Right lobe of liver (tissue), 6 donors: ENCODE results near the gene PLA2G12A. TPM values are rescaled to one million over a fixed set of nuclear protein-coding genes. Genes with fewer than 3 reads are reported as not detected.
A peak's percentile ranks its signal among the peaks of the same experiment; 100 is the strongest.

ENCODE experiments used
- ATAC-seq, 4 donors: fragments of 200-7000 bp; cut with Tn5 transposase; one replicate each; pipeline ENCODE4 v1.9.1; 2020; ENCODE audit warnings: mild to moderate bottlenecking in 4 of 4, moderate library complexity in 4 of 4
- DNase-seq, 3 donors: peaks; one replicate each; pipeline ENCODE4 v3.0.0-alpha.2; 2020
- H3K27ac ChIP-seq, 3 donors: fragments of 200-600 bp; one replicate each; pipeline ENCODE4 v1.8.0; 2022
- H3K27me3 ChIP-seq, 2 donors: fragments of 200-600 bp; one replicate each; pipeline ENCODE4 v1.8.0; 2022
- H3K36me3 ChIP-seq, 4 donors: fragments of 200-600 bp; sonication (generic) in 1 of 4; one replicate each; pipeline versions ENCODE4 v1.5.1 to v1.8.0; 2017 to 2022; ENCODE audit warnings: control low read depth in 1 of 4
- H3K4me1 ChIP-seq, 4 donors: fragments of 200-600 bp; sonication (generic) in 1 of 4; one replicate each; pipeline versions ENCODE4 v1.5.1 to v1.8.0; 2017 to 2022; ENCODE audit warnings: control low read depth in 1 of 4
- H3K4me3 ChIP-seq, 3 donors: fragments of 200-600 bp; one replicate each; pipeline ENCODE4 v1.8.0; 2022
- H3K9me3 ChIP-seq, 4 donors: fragments of 200-600 bp; sonication (generic) in 1 of 4; one replicate each; pipeline versions ENCODE4 v1.5.1 to v1.8.0; 2017 to 2022; ENCODE audit warnings: control low read depth in 1 of 4
- POLR2A ChIP-seq: fragments of 450-650 bp; IDR thresholded peaks from one replicate; pipeline ENCODE4 v1.6.1; 2017; ENCODE audit warnings: antibody characterized with exemption, mild to moderate bottlenecking
- WGBS: methylation state at CpG from one replicate; pipeline ENCODE4 v1.1.6; 2018; ENCODE audit warnings: low coverage, low lambda C conversion rate; ENCODE audit not compliant: insufficient coverage; ENCODE audit errors: missing lambda C conversion rate; 5-methylcytosine and 5-hydroxymethylcytosine counted together
- intact Hi-C, 2 donors: fragments of 100-400 bp; cut with DNase I; formaldehyde crosslinking; loops; one replicate each; pipeline versions ENCODE4 v1.11.2 to v1.14.1; 2022
- total RNA-seq, 6 experiments: library from RNA; depleted of rRNA in 2 of 6; stranded (reverse); fragments of >200 nt in 2 of 6; fragmentation: NEBNext Ultra II Directional in 3 of 6; extraction: Animal tissue kit (Norgen Biotek cat#: 25700) in 3 of 6; gene quantifications; one replicate each; pipeline versions ENCODE4 v1.1.0 to v1.2.4, GENCODE V29; 2016 to 2023
- TF ChIP-seq, protein P1 (sequence below), 4 donors: fragments of 200-600 bp in 3 of 4; fragments of 450-650 bp in 1 of 4; IDR thresholded peaks; one replicate each; pipeline versions ENCODE4 v1.5.1 to v1.8.0; 2016 to 2022; ENCODE audit warnings: antibody characterized with exemption in 4 of 4, mild to moderate bottlenecking in 2 of 4
- donor health status: DM: no; HTN: yes; CAD: no.
- donor health status: DM: no; HTN: no; CAD: no.
- donor health status: DM: no; HTN: no; CAD: no.
- donor health status: DM: no; HTN: yes; CAD: no.
- donor health status: DM: no; HTN: yes; CAD: no.

Gene PLA2G12A
- total RNA-seq, 6 experiments from 2014 or later, result 22.0 to 31.9 (median 27.4) TPM

DNA sequence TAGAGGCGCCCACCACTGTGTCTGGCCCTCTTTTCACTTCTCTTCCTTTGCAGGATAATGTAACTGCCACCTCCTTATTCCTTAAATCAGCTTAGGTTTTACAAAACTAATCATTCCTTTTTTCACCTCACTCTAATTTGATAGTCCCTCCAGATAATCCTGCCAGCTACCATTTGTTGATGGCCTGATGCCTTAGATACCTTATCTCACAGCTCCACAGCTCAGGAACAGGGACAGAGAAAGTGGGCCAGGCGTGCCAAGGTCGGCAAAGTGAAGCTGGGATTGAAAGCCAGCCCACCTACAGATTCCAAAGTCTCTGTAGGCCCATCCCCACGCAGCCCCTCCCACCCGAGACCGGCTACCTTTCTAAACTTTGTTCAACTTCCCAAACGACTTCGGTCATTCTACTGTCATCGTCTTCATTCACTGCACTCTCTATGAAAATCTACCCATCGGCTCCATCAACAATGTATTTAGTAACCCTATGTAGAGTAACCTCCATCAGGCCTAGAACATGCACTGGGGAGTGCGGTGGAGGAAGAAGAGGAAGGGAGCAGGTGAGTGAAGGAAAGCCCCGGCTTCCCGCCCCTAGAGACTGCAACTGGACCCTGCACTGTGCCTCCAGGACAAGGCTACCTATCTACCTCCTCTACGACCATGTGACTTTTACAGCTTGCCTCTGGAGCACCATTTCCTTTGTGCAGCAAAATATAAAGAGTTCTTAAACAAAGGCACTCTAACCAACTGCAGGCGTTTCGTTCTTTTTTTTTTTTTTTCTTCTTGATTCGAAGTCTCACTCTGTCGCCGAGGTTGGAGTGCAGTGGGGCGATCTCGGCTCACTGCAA lies 28.1 kb downstream of the PLA2G12A start:
- 40% methylated on average over 21 of the region's 21 CpGs for WGBS
- Histone ChIP-seq H3K27me3 (no peaks in the 10 kb centered on the region), H3K27ac (peak overlapping the region; percentile 47 to 80 (median 80)), H3K4me3 (peak overlapping the region; percentile 63 to 85 (median 69)), H3K4me1 (peaks cover 0 to 38% (median 14%) of the 10 kb centered on the region in 4 donors), H3K36me3 (peaks cover 0 to 10% (median 2%) of the 10 kb centered on the region in 4 donors), H3K9me3 (no peaks in the 10 kb centered on the region)
- TF ChIP-seq, protein P1, sequence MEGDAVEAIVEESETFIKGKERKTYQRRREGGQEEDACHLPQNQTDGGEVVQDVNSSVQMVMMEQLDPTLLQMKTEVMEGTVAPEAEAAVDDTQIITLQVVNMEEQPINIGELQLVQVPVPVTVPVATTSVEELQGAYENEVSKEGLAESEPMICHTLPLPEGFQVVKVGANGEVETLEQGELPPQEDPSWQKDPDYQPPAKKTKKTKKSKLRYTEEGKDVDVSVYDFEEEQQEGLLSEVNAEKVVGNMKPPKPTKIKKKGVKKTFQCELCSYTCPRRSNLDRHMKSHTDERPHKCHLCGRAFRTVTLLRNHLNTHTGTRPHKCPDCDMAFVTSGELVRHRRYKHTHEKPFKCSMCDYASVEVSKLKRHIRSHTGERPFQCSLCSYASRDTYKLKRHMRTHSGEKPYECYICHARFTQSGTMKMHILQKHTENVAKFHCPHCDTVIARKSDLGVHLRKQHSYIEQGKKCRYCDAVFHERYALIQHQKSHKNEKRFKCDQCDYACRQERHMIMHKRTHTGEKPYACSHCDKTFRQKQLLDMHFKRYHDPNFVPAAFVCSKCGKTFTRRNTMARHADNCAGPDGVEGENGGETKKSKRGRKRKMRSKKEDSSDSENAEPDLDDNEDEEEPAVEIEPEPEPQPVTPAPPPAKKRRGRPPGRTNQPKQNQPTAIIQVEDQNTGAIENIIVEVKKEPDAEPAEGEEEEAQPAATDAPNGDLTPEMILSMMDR (IDR thresholded peaks at IDR 0.05), result no peak
- TF ChIP-seq POLR2A, result no peak
- intact Hi-C loops, result no loop called here
- ATAC-seq (no peak), DNase-seq (no peak)

DNA sequence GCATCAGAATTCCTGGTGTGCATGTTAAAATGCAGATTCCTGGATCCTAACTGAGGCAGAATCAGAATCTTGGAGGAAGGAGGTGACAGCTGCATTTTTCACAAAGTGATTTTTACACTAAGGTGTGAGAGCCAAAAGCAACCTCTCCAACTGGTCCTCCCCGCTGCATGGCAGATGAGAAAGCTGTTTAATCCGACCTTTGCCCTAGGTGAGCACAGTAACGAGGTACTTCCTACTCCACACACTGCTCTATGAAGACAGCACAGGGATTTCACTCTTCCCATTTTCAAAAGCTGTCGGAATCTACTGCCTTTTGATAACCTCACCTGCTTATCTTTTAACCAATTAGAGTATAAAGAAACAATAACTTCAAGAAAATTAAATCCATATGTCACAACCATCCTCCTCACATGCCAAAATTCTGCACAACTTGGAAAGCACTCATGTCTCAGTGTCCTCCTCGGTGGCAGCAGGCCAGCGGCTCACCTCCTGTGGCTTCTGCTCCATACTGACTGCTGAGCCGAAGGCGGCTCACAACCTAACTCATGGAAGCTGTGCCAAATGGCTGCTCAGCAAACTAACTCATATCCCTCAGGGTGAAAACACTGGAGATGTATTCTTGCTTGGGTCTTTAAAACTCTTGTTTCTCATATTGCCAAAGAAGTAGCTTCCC lies 30.2 kb downstream of the PLA2G12A start:
- H3K4me3 ChIP-seq, result no peak overlapping the region
- peaks cover 0 to 23% (median 2%) of the 10 kb centered on the region in 4 donors for H3K36me3 ChIP-seq
- H3K9me3 ChIP-seq, result no peaks in the 10 kb centered on the region
- peak in 1 of 4 donors; percentile 30 for ATAC-seq
- no peak for TF ChIP-seq POLR2A
- TF ChIP-seq, protein P1 (IDR thresholded peaks at IDR 0.05), result no peak
- no peaks in the 10 kb centered on the region for H3K27me3 ChIP-seq
- no peak for DNase-seq
- WGBS, result 47% methylated on average over 5 of the region's 8 CpGs
- intact Hi-C loops, result loop anchor here in 1 of 2 donors (10.0 kb wide), 1 partner anchor 115 kb away; the partner anchor contains the start of gene GAR1
- peaks cover 0 to 37% (median 13%) of the 10 kb centered on the region in 4 donors for H3K4me1 ChIP-seq
- no peak overlapping the region for H3K27ac ChIP-seq

DNA sequence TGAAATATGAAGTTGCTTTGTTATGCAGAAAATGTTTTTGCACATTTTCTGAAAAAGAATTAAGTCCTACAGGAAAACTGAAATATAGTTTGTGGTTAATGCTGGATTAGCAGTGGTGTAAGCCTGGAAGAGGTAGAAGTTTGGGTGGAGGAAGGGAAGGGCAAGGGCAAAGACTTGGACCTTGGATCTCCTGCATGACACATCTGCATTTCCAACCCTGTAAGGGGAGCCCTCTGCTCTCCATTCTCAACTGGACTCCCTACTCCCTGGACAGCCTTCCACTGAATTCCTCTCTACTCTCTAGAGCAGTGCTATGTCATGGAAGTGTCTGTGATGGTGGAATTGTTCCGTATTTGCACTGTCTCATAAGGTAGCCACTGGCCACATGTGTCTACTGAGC lies 31.2 kb downstream of the PLA2G12A start:
- WGBS, result 100% methylated on average over 1 of the region's 1 CpG
- Histone ChIP-seq H3K27me3 (no peaks in the 10 kb centered on the region), H3K9me3 (no peaks in the 10 kb centered on the region), H3K27ac (no peak overlapping the region), H3K36me3 (peaks cover 0 to 32% (median 2%) of the 10 kb centered on the region in 4 donors), H3K4me1 (peaks cover 0 to 28% (median 9%) of the 10 kb centered on the region in 4 donors), H3K4me3 (no peak overlapping the region)
- DNase-seq (no peak), ATAC-seq (no peak)
- TF ChIP-seq POLR2A, result no peak
- TF ChIP-seq, protein P1 (IDR thresholded peaks at IDR 0.05), result no peak
- intact Hi-C loops, result loop anchor here in 1 of 2 donors (10.0 kb wide), 1 partner anchor 116 kb away; the partner anchor contains the start of gene GAR1

DNA sequence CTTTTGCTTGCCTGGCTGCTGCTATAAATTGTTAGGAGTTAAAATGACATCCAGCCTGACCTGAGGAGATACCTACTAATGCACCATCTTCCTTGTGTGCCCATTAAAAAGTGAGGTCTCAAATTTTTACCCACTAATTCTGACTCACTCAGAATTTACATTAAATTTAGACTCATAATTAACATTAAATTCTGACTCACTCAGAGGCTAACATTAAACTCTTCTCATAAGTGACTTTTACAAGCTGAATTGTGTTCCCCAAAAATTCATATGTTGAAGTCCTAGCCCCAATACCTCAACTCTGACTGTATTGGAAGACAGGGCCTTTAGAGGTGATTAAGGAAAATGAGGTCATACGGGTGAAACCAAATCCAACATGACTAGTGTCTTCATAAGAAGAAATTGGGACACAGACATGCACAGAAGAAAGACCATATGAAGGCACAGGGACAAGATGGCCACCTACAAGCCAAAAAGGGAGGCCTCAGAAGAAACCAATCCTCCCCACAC lies 38.4 kb downstream of the PLA2G12A start:
- intact Hi-C loops, result loop anchor here in 1 of 2 donors (10.0 kb wide), 1 partner anchor 123 kb away; the partner anchor contains the start of gene GAR1
- Histone ChIP-seq H3K9me3 (no peaks in the 10 kb centered on the region), H3K27ac (no peak overlapping the region), H3K36me3 (peaks cover 0 to 48% (median 1%) of the 10 kb centered on the region in 4 donors), H3K27me3 (no peaks in the 10 kb centered on the region), H3K4me3 (no peak overlapping the region), H3K4me1 (no peaks in the 10 kb centered on the region)
- DNase-seq (no peak), ATAC-seq (no peak)
- TF ChIP-seq POLR2A, result no peak
- TF ChIP-seq, protein P1 (IDR thresholded peaks at IDR 0.05), result no peak
- WGBS, result 100% methylated on average over 1 of the region's 1 CpG
